Smooth muscle cell (in vitro differentiated cells): ENCODE data around the gene CBFA2T3. TPM values are rescaled to one million over a fixed set of nuclear protein-coding genes. Genes with fewer than 3 reads are reported as not detected.

ENCODE experiments used
- DNase-seq: peaks from one replicate; lab custom pipeline; 2025; ENCODE audit not compliant: unreplicated experiment; lab: John Stamatoyannopoulos, UW
- H2AFZ ChIP-seq: fragments of 200-600 bp; sonication (generic); 2 replicates; pipeline ENCODE4 v1.6.0; 2016; ENCODE audit warnings: antibody characterized with exemption, low read depth, mild to moderate bottlenecking
- H3F3A ChIP-seq: fragments of 200-600 bp; sonication (generic); 2 replicates; pipeline ENCODE4 v1.6.0; 2017; ENCODE audit warnings: antibody characterized with exemption, low read depth
- H3K27ac ChIP-seq: fragments of 200-600 bp; sonication (generic); 2 replicates; pipeline ENCODE4 v1.5.1; 2016; ENCODE audit warnings: low read depth, mild to moderate bottlenecking
- H3K27me3 ChIP-seq: fragments of 200-600 bp; sonication (generic); 2 replicates; pipeline ENCODE4 v1.6.1; 2016; ENCODE audit warnings: low read depth, mild to moderate bottlenecking
- H3K36me3 ChIP-seq: fragments of 200-600 bp; sonication (generic); 2 replicates; pipeline ENCODE4 v1.5.1; 2016; ENCODE audit warnings: low read depth
- H3K4me1 ChIP-seq: fragments of 200-600 bp; sonication (generic); 2 replicates; pipeline ENCODE4 v1.5.1; 2016; ENCODE audit warnings: low read depth
- H3K4me2 ChIP-seq: fragments of 200-600 bp; sonication (generic); 2 replicates; pipeline ENCODE4 v1.6.0; 2016; ENCODE audit warnings: mild to moderate bottlenecking
- H3K4me3 ChIP-seq: fragments of 200-600 bp; sonication (generic); 2 replicates; pipeline ENCODE4 v1.5.1; 2016; ENCODE audit warnings: mild to moderate bottlenecking
- H3K79me2 ChIP-seq: fragments of 200-600 bp; sonication (generic); 2 replicates; pipeline ENCODE4 v1.6.0; 2016; ENCODE audit warnings: low read depth, mild to moderate bottlenecking
- H3K9ac ChIP-seq: fragments of 200-600 bp; sonication (generic); 2 replicates; pipeline ENCODE4 v1.6.0; 2016; ENCODE audit warnings: low read depth
- H3K9me3 ChIP-seq: fragments of 200-600 bp; sonication (generic); replicated peaks from 2 replicates; pipeline ENCODE4 v1.5.1; 2016; ENCODE audit warnings: low read depth
- H4K20me1 ChIP-seq: fragments of 200-600 bp; sonication (generic); 2 replicates; pipeline ENCODE4 v1.6.0; 2016; ENCODE audit warnings: low read depth
- CTCF ChIP-seq: fragments of 200-600 bp; sonication (generic); IDR thresholded peaks from 2 replicates; pipeline ENCODE4 v1.5.1; 2017; ENCODE audit warnings: borderline replicate concordance, mild to moderate bottlenecking, antibody characterized with exemption; ENCODE audit not compliant: insufficient read depth, poor library complexity, severe bottlenecking
- WGBS: methylation state at CpG from one replicate; pipeline ENCODE4 v1.1.7; 2016; ENCODE audit warnings: low lambda C conversion rate; 5-methylcytosine and 5-hydroxymethylcytosine counted together
- polyA plus RNA-seq: library from polyadenylated mRNA; unstranded; fragments of >200 nt; fragmentation: Nextera tagmentation; extraction: Ambion mirVana; gene quantifications from 2 replicates; pipeline ENCODE4 v1.2.1, GENCODE V29; 2016
- total RNA-seq: library from RNA; depleted of rRNA; stranded (reverse); fragments of >200 nt; gene quantifications from 2 replicates; pipeline ENCODE4 v1.2.3, GENCODE V29; 2014

The CBFA2T3 gene
- total and polyA plus RNA-seq, 2 experiments from 2014 or later = 0.25 TPM; not detected in 1

DNA sequence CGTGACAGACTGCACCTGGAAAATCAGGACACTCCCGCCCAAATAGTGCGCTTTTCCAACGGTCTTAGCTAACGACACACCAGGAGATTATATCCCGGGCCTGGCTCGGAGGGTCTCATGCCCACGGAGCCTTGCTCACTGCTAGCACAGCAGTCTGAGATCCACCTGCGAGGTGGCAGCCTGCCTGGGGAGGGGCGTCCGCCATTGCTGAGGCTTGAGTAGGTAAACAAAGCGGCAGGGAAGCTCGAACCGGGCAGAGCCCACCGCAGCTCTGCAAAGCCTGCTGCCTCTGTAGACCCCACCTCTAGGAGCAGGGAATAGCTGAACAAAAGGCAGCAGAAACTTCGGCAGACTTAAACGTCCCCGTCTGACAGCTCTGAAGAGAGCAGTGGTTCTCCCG lies 125.4 kb downstream of the CBFA2T3 start:
- 97% methylated on average over 19 of the region's 19 CpGs for WGBS
- no peak overlapping the region for H3K4me3 ChIP-seq

DNA sequence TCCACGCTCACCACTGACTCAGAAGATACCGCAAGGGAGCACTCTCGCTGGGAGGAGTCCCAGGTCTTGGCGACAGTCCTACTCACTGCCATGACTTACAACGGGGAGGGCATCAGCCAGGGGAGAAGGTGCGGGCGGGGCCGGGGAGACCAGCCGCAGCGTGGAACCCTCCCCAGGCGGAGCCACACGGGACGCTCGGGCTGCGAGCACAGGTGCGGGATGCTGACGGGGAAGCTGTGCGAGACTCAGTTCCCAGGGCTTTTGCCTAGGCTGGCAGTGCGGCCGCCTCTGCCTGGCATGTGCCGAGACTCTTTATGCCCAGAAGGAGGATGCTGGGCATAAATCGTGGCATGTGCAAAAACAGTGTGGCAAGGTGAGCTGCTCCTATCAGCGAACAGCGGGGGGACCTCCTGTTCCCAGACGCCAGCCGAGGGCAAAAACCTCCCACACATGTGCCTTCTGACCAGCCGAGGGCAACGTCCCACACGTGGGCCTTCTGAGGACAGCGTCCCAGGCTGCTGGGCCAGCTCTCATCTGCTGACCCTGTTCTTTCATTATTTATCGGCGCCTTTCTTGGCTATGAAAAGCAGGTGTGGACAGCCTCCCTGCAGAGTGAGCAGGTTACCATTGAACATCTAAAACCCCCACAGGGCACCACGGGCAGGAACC lies 126.3 kb downstream of the CBFA2T3 start:
- WGBS = 97% methylated on average over 29 of the region's 33 CpGs
- no peak for DNase-seq
- Histone ChIP-seq H3K9ac (no peak overlapping the region), H3K4me3 (no peak overlapping the region), H3K36me3 (no peaks in the 10 kb centered on the region), H3F3A (no peaks in the 10 kb centered on the region), H3K4me1 (no peaks in the 10 kb centered on the region), H3K27ac (no peak overlapping the region), H3K79me2 (peaks cover 8% of the 10 kb centered on the region), H3K27me3 (no peaks in the 10 kb centered on the region), H2AFZ (no peak overlapping the region), H3K4me2 (no peak overlapping the region), H4K20me1 (peaks cover 48% of the 10 kb centered on the region), H3K9me3 (no peaks in the 10 kb centered on the region)
- no peak for TF ChIP-seq CTCF

More for the DNA sequence above, 125.4 kb downstream of the CBFA2T3 start:
- H3K4me1 ChIP-seq = no peaks in the 10 kb centered on the region
- no peak overlapping the region for H3K4me2 ChIP-seq
- DNase-seq = no peak
- H3K36me3 ChIP-seq = no peaks in the 10 kb centered on the region
- TF ChIP-seq CTCF = no peak
- H2AFZ ChIP-seq = no peak overlapping the region
- H3F3A ChIP-seq = no peaks in the 10 kb centered on the region
- peaks cover 46% of the 10 kb centered on the region for H4K20me1 ChIP-seq
- H3K27ac ChIP-seq = no peak overlapping the region
- H3K9me3 ChIP-seq = no peaks in the 10 kb centered on the region
- no peak overlapping the region for H3K9ac ChIP-seq
- H3K27me3 ChIP-seq = no peaks in the 10 kb centered on the region
- peaks cover 12% of the 10 kb centered on the region for H3K79me2 ChIP-seq

GRCh38 chr16:88848557-88848956 lies 128.4 kb downstream of the CBFA2T3 start:
- Histone ChIP-seq H3K9ac (no peak overlapping the region), H3K27me3 (no peaks in the 10 kb centered on the region), H3K79me2 (no peaks in the 10 kb centered on the region), H4K20me1 (peaks cover 42% of the 10 kb centered on the region), H3K27ac (no peak overlapping the region), H3K4me3 (no peak overlapping the region), H3K9me3 (no peaks in the 10 kb centered on the region), H3K4me1 (no peaks in the 10 kb centered on the region), H2AFZ (no peak overlapping the region), H3F3A (no peaks in the 10 kb centered on the region), H3K36me3 (no peaks in the 10 kb centered on the region), H3K4me2 (no peak overlapping the region)
- DNase-seq = no peak
- no peak for TF ChIP-seq CTCF
- WGBS = 98% methylated on average over 21 of the region's 21 CpGs

DNA sequence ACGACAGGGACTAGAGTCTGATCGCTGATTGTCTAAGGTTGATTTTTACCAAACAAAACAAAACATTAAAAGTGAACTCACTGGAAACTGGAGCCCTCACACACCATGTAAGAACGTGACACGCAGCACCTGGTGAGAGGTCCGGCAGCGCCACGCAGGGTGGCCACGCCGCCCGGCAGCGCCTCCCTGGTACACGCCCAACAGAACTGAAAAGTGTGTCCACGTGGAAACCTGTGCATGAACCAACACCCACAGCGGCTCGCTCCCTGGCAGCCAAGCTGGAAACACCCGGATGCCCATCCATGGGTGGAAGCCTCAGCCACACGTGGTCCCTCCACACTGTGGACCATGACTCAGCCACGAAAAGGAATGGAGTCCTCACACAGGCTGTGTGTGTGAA lies 129.4 kb downstream of the CBFA2T3 start:
- H3K79me2 ChIP-seq = no peaks in the 10 kb centered on the region
- H3K4me3 ChIP-seq = no peak overlapping the region
- WGBS = 99% methylated on average over 18 of the region's 18 CpGs
- no peak for TF ChIP-seq CTCF
- H3K27ac ChIP-seq = no peak overlapping the region
- no peak overlapping the region for H3K4me2 ChIP-seq
- H3F3A ChIP-seq = no peaks in the 10 kb centered on the region
- no peaks in the 10 kb centered on the region for H3K36me3 ChIP-seq
- H2AFZ ChIP-seq = no peak overlapping the region
- DNase-seq = no peak
- H3K27me3 ChIP-seq = no peaks in the 10 kb centered on the region
- no peaks in the 10 kb centered on the region for H3K4me1 ChIP-seq
- no peak overlapping the region for H3K9ac ChIP-seq
- peaks cover 41% of the 10 kb centered on the region for H4K20me1 ChIP-seq
- no peaks in the 10 kb centered on the region for H3K9me3 ChIP-seq
